Keratinocyte (primary cell): ENCODE measurements around the gene GPR137. TPM values are rescaled to one million over a fixed set of nuclear protein-coding genes. Genes with fewer than 3 reads are reported as not detected.

Experiments used
- DNase-seq: peaks from one replicate; pipeline ENCODE4 v3.0.0-alpha.2; 2011; ENCODE audit warnings: low read depth, missing footprints, low spot score
- FAIRE-seq: peaks from 2 replicates; lab custom pipeline; 2011; peaks lifted over from hg19 to GRCh38; lab: Jason Lieb, UNC
- H2AFZ ChIP-seq: 2 replicates; pipeline ENCODE4 v1.6.0; 2012; ENCODE audit warnings: low read length, control low read depth, inconsistent platforms; ENCODE audit not compliant: control insufficient read depth
- H3K27ac ChIP-seq: 2 replicates; pipeline ENCODE4 v1.5.1; 2011; ENCODE audit warnings: low read length; ENCODE audit not compliant: control insufficient read depth, insufficient read depth
- H3K27me3 ChIP-seq: 3 replicates; pipeline ENCODE4 v1.6.0; 2011; ENCODE audit warnings: low read length; ENCODE audit not compliant: control insufficient read depth, insufficient read depth; ENCODE audit errors: extremely low read depth
- H3K36me3 ChIP-seq, 2 experiments: 2 replicates in 1 of 2; 3 replicates in 1 of 2; pipeline ENCODE4 v1.5.1; 2011; ENCODE audit warnings: low read length in 2 of 2, mild to moderate bottlenecking in 1 of 2; ENCODE audit not compliant: control insufficient read depth in 2 of 2, insufficient read depth in 2 of 2; ENCODE audit errors: extremely low read depth in 1 of 2
- H3K4me1 ChIP-seq: 3 replicates; pipeline ENCODE4 v1.5.1; 2011; ENCODE audit warnings: low read length; ENCODE audit not compliant: control insufficient read depth, insufficient read depth; ENCODE audit errors: extremely low read depth
- H3K4me2 ChIP-seq: 3 replicates; pipeline ENCODE4 v1.6.0; 2011; ENCODE audit warnings: low read depth, low read length; ENCODE audit not compliant: control insufficient read depth, insufficient read depth; ENCODE audit errors: extremely low read depth
- H3K4me3 ChIP-seq, 3 experiments: fragments of 200-600 bp in 1 of 3; sonication (generic) in 1 of 3; 2 replicates in 2 of 3; 3 replicates in 1 of 3; pipeline ENCODE4 v1.5.1; 2011 to 2016; ENCODE audit warnings: low read length in 3 of 3, mild to moderate bottlenecking in 3 of 3, control low read depth in 2 of 3, inconsistent platforms in 1 of 3, low read depth in 1 of 3, mixed read lengths in 1 of 3, mixed run types in 1 of 3, moderate library complexity in 1 of 3; ENCODE audit not compliant: control insufficient read depth in 2 of 3, insufficient read depth in 2 of 3; ENCODE audit errors: extremely low read depth in 1 of 3
- H3K79me2 ChIP-seq: 2 replicates; pipeline ENCODE4 v1.6.0; 2012; ENCODE audit warnings: low read length; ENCODE audit not compliant: control insufficient read depth, insufficient read depth
- H3K9ac ChIP-seq: 3 replicates; pipeline ENCODE4 v1.6.0; 2011; ENCODE audit warnings: low read length; ENCODE audit not compliant: control insufficient read depth, insufficient read depth; ENCODE audit errors: extremely low read depth
- H3K9me1 ChIP-seq: 3 replicates; pipeline ENCODE4 v1.6.0; 2011; ENCODE audit warnings: low read length; ENCODE audit not compliant: control insufficient read depth, insufficient read depth; ENCODE audit errors: extremely low read depth
- H3K9me3 ChIP-seq: 2 replicates; pipeline ENCODE4 v1.5.1; 2012; ENCODE audit warnings: low read depth, low read length; ENCODE audit not compliant: control insufficient read depth
- H4K20me1 ChIP-seq: 3 replicates; pipeline ENCODE4 v1.6.0; 2011; ENCODE audit warnings: low read length; ENCODE audit not compliant: control insufficient read depth, insufficient read depth; ENCODE audit errors: extremely low read depth
- EZH2 ChIP-seq: IDR thresholded peaks from one replicate; pipeline ENCODE4 v1.6.1; 2012; ENCODE audit warnings: inconsistent platforms, mild to moderate bottlenecking, low read length, moderate library complexity
- dilution Hi-C: fragments of 300-500 bp; cut with MboI; formaldehyde crosslinking; loops from one replicate; pipeline ENCODE4 v1.7.0; 2020; ENCODE audit warnings: low sequenced_read_pairs; ENCODE audit not compliant: extremely low pct_ligation_motif_present
- polyA plus RNA-seq, 5 experiments: library from polyadenylated mRNA; depleted of rRNA in 3 of 5; stranded (reverse) in 3 of 5; stranded (forward) in 1 of 5; unstranded in 1 of 5; fragments of >200 nt; gene quantifications; 1 replicate in 1 of 5; 2 replicates in 3 of 5; 3 replicates in 1 of 5; pipeline versions ENCODE4 v1.2.1 to v1.2.3, GENCODE V29; 2011 to 2012; ENCODE audit warnings: missing spikeins in 2 of 5, low read depth in 1 of 5, low replicate concordance in 1 of 5
- TF ChIP-seq, protein P1 (sequence below), 3 experiments: IDR thresholded peaks in 1 of 3; conservative IDR thresholded peaks in 1 of 3; optimal IDR thresholded peaks in 1 of 3; 2 replicates in 2 of 3; 3 replicates in 1 of 3; pipeline versions ENCODE3 to v1.5.1; 2011; ENCODE audit warnings: low read length in 3 of 3, mild to moderate bottlenecking in 3 of 3, moderate library complexity in 2 of 3, control low read depth in 1 of 3, inconsistent platforms in 1 of 3; ENCODE audit not compliant: insufficient read depth in 2 of 3; ENCODE audit errors: extremely low read depth in 1 of 3

GPR137 gene
- polyA plus RNA-seq, 1 donor (not counting 4 experiments of a cell fraction or from before 2014, with no cell fraction given), result 6.6 TPM

DNA sequence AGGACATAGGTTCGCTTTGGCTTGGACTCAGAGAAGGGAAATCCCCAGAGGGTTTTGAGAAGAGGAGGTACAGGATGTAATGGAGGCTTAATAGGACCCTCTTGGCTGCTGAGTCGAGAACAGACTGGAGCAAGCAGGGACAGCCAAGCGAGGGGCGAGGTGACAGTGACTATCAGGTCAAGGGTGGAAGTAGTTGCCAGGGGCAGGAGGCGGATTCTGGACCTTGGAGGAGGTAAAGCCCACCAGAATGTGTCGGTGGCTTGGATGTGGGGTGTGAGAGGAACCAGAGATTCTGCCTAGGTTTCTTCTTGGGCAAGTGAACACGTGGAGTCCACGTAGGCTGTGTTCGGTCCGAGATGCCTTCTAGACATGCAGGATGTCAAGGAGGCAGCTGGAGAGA is 27.3 kb downstream of the GPR137 start:
- Histone ChIP-seq H3K4me3 (no peak overlapping the region), H2AFZ (no peak overlapping the region), H3K27me3 (no peaks in the 10 kb centered on the region), H3K36me3 (peaks cover 13 to 22% of the 10 kb centered on the region in 2 experiments), H3K9me3 (no peaks in the 10 kb centered on the region), H4K20me1 (peaks cover 3% of the 10 kb centered on the region), H3K4me2 (peak overlapping the region; percentile 19), H3K9ac (peak overlapping the region; percentile 13), H3K27ac (peak overlapping the region; percentile 15), H3K4me1 (peaks cover 28% of the 10 kb centered on the region), H3K9me1 (no peaks in the 10 kb centered on the region), H3K79me2 (peaks cover 17% of the 10 kb centered on the region)
- dilution Hi-C loops, result no loop called here
- DNase-seq, result no peak
- no peak for FAIRE-seq
- TF ChIP-seq EZH2, result no peak
- TF ChIP-seq, protein P1, sequence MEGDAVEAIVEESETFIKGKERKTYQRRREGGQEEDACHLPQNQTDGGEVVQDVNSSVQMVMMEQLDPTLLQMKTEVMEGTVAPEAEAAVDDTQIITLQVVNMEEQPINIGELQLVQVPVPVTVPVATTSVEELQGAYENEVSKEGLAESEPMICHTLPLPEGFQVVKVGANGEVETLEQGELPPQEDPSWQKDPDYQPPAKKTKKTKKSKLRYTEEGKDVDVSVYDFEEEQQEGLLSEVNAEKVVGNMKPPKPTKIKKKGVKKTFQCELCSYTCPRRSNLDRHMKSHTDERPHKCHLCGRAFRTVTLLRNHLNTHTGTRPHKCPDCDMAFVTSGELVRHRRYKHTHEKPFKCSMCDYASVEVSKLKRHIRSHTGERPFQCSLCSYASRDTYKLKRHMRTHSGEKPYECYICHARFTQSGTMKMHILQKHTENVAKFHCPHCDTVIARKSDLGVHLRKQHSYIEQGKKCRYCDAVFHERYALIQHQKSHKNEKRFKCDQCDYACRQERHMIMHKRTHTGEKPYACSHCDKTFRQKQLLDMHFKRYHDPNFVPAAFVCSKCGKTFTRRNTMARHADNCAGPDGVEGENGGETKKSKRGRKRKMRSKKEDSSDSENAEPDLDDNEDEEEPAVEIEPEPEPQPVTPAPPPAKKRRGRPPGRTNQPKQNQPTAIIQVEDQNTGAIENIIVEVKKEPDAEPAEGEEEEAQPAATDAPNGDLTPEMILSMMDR (optimal IDR thresholded peaks at IDR 0.05 in 1 of 3, IDR thresholded peaks at IDR 0.05 in 1 of 3, conservative IDR thresholded peaks at IDR 0.05 in 1 of 3; ENCODE audit: extremely low read depth in 1 of 3, insufficient read depth in 2 of 3, low read length in 3 of 3), result no peak

- H3K4me2 ChIP-seq, result no peak overlapping the region
- H2AFZ ChIP-seq, result no peak overlapping the region
- H4K20me1 ChIP-seq, result peaks cover 3% of the 10 kb centered on the region
- dilution Hi-C loops, result no loop called here
- DNase-seq, result no peak
- H3K4me3 ChIP-seq, result no peak overlapping the region
- H3K36me3 ChIP-seq, result peaks cover 13 to 22% of the 10 kb centered on the region in 2 experiments
- no peak for TF ChIP-seq EZH2
- TF ChIP-seq, protein P1 (optimal IDR thresholded peaks at IDR 0.05 in 1 of 3, IDR thresholded peaks at IDR 0.05 in 1 of 3, conservative IDR thresholded peaks at IDR 0.05 in 1 of 3; ENCODE audit: extremely low read depth in 1 of 3, insufficient read depth in 2 of 3, low read length in 3 of 3), result peak in 1 of 3 experiments; percentile 23
- H3K27ac ChIP-seq, result no peak overlapping the region
- H3K9me3 ChIP-seq, result no peaks in the 10 kb centered on the region
- H3K27me3 ChIP-seq, result no peaks in the 10 kb centered on the region
- no peaks in the 10 kb centered on the region for H3K9me1 ChIP-seq
- peaks cover 17% of the 10 kb centered on the region for H3K79me2 ChIP-seq
- no peak for FAIRE-seq
- peaks cover 28% of the 10 kb centered on the region for H3K4me1 ChIP-seq
- peak overlapping the region; percentile 13 for H3K9ac ChIP-seq
These were observed 28.0 kb downstream of the GPR137 start for GRCh38 chr11:64313491-64314145.
